Measurements from ENCODE around the gene C12orf43. TPM values are rescaled to one million over a fixed set of nuclear protein-coding genes. Genes with fewer than 3 reads are reported as not detected.

The C12orf43 gene
- polyA plus RNA-seq, 1 donor (not counting 4 experiments of a cell fraction or from before 2014, with no cell fraction given): 12.8 TPM

- TF ChIP-seq CTCF (optimal IDR thresholded peaks at IDR 0.05 in 1 of 3, IDR thresholded peaks at IDR 0.05 in 1 of 3, conservative IDR thresholded peaks at IDR 0.05 in 1 of 3; ENCODE audit: extremely low read depth in 1 of 3, insufficient read depth in 2 of 3, low read length in 3 of 3) (no peak), EZH2 (IDR thresholded peaks at IDR 0.05; ENCODE audit: low read length) (no peak)
- FAIRE-seq (no peak), DNase-seq (ENCODE audit: low read depth, low spot score) (no peak)
- Histone ChIP-seq H3K27ac (ENCODE audit: control insufficient read depth, insufficient read depth, low read length) (no peak overlapping the region), H3K4me3 (ENCODE audit: control insufficient read depth in 2 of 3, extremely low read depth in 1 of 3, insufficient read depth in 2 of 3, low read depth in 1 of 3, low read length in 3 of 3) (no peak overlapping the region), H3K9me1 (ENCODE audit: control insufficient read depth, extremely low read depth, insufficient read depth, low read length) (no peaks in the 10 kb centered on the region), H4K20me1 (ENCODE audit: control insufficient read depth, extremely low read depth, insufficient read depth, low read length) (no peaks in the 10 kb centered on the region), H3K79me2 (ENCODE audit: control insufficient read depth, insufficient read depth, low read length) (no peaks in the 10 kb centered on the region), H3K9ac (ENCODE audit: control insufficient read depth, extremely low read depth, insufficient read depth, low read length) (no peak overlapping the region), H3K36me3 (ENCODE audit: control insufficient read depth in 2 of 2, extremely low read depth in 1 of 2, insufficient read depth in 2 of 2, low read length in 2 of 2) (peaks cover 9 to 16% of the 10 kb centered on the region in 2 experiments), H3K27me3 (ENCODE audit: control insufficient read depth, extremely low read depth, insufficient read depth, low read length) (no peaks in the 10 kb centered on the region), H3K4me1 (ENCODE audit: control insufficient read depth, extremely low read depth, insufficient read depth, low read length) (no peaks in the 10 kb centered on the region), H2AFZ (ENCODE audit: control insufficient read depth, low read length) (no peak overlapping the region), H3K9me3 (ENCODE audit: control insufficient read depth, low read depth, low read length) (no peaks in the 10 kb centered on the region), H3K4me2 (ENCODE audit: control insufficient read depth, extremely low read depth, insufficient read depth, low read depth, low read length) (no peak overlapping the region)
- dilution Hi-C loops (cut with MboI; ENCODE audit: extremely low pct_ligation_motif_present, low sequenced_read_pairs): no loop called here
These were observed 15.8 kb downstream of the C12orf43 start for GRCh38 chr12:121000530-121000929.

- H3K4me3 ChIP-seq (ENCODE audit: control insufficient read depth in 2 of 3, extremely low read depth in 1 of 3, insufficient read depth in 2 of 3, low read depth in 1 of 3, low read length in 3 of 3): no peak overlapping the region
- H3K79me2 ChIP-seq (ENCODE audit: control insufficient read depth, insufficient read depth, low read length): no peaks in the 10 kb centered on the region
- no peaks in the 10 kb centered on the region for H4K20me1 ChIP-seq (ENCODE audit: control insufficient read depth, extremely low read depth, insufficient read depth, low read length)
- TF ChIP-seq CTCF (optimal IDR thresholded peaks at IDR 0.05 in 1 of 3, IDR thresholded peaks at IDR 0.05 in 1 of 3, conservative IDR thresholded peaks at IDR 0.05 in 1 of 3; ENCODE audit: extremely low read depth in 1 of 3, insufficient read depth in 2 of 3, low read length in 3 of 3) (no peak), EZH2 (IDR thresholded peaks at IDR 0.05; ENCODE audit: low read length) (no peak)
- no peak for FAIRE-seq
- H3K9ac ChIP-seq (ENCODE audit: control insufficient read depth, extremely low read depth, insufficient read depth, low read length): no peak overlapping the region
- no peaks in the 10 kb centered on the region for H3K9me1 ChIP-seq (ENCODE audit: control insufficient read depth, extremely low read depth, insufficient read depth, low read length)
- H3K36me3 ChIP-seq (ENCODE audit: control insufficient read depth in 2 of 2, extremely low read depth in 1 of 2, insufficient read depth in 2 of 2, low read length in 2 of 2): peaks cover 5 to 12% of the 10 kb centered on the region in 2 experiments
- no peak overlapping the region for H3K27ac ChIP-seq (ENCODE audit: control insufficient read depth, insufficient read depth, low read length)
- no peaks in the 10 kb centered on the region for H3K9me3 ChIP-seq (ENCODE audit: control insufficient read depth, low read depth, low read length)
- H3K27me3 ChIP-seq (ENCODE audit: control insufficient read depth, extremely low read depth, insufficient read depth, low read length): no peaks in the 10 kb centered on the region
- no peaks in the 10 kb centered on the region for H3K4me1 ChIP-seq (ENCODE audit: control insufficient read depth, extremely low read depth, insufficient read depth, low read length)
- DNase-seq (ENCODE audit: low read depth, low spot score): no peak
- dilution Hi-C loops (cut with MboI; ENCODE audit: extremely low pct_ligation_motif_present, low sequenced_read_pairs): no loop called here
- H2AFZ ChIP-seq (ENCODE audit: control insufficient read depth, low read length): no peak overlapping the region
- H3K4me2 ChIP-seq (ENCODE audit: control insufficient read depth, extremely low read depth, insufficient read depth, low read depth, low read length): no peak overlapping the region
These were observed 16.8 kb downstream of the C12orf43 start for GRCh38 chr12:120999191-121000120.
